GM12878 (cell line): ENCODE results near the gene CLEC5A. TPM values are rescaled to one million over a fixed set of nuclear protein-coding genes. Genes with fewer than 3 reads are reported as not detected.

ENCODE experiments used
- CBX5 ChIP-seq: sonication (generic); IDR thresholded peaks from 2 replicates; pipeline ENCODE4 v1.6.1; 2016; ENCODE audit warnings: low read depth, moderate library complexity, mild to moderate bottlenecking, inconsistent platforms
- CHD1 ChIP-seq: IDR thresholded peaks from 2 replicates; pipeline ENCODE4 v1.6.1; 2012; ENCODE audit warnings: low read depth, low read length, improper control_type of control experiment
- CHD2 ChIP-seq: IDR thresholded peaks from 2 replicates; pipeline ENCODE4 v1.6.1; 2011; ENCODE audit warnings: low read depth, low read length, improper control_type of control experiment, borderline replicate concordance
- FOXK2 ChIP-seq: fragments of 450-650 bp; IDR thresholded peaks from 2 replicates; pipeline ENCODE4 v1.6.1; 2017; ENCODE audit warnings: mild to moderate bottlenecking, moderate library complexity
- FOXM1 ChIP-seq: IDR thresholded peaks from 2 replicates; pipeline ENCODE4 v1.6.1; 2012; ENCODE audit warnings: low read depth, mild to moderate bottlenecking, inconsistent platforms, low read length, moderate library complexity
- GABPA ChIP-seq: IDR thresholded peaks from 2 replicates; pipeline ENCODE4 v1.6.1; 2014; ENCODE audit warnings: antibody characterized with exemption, low read depth, mild to moderate bottlenecking, inconsistent platforms
- HDAC6 ChIP-seq: fragments of 200-600 bp; sonication (generic); IDR thresholded peaks from one replicate; pipeline ENCODE4 v1.8.0; 2017; ENCODE audit warnings: antibody characterized with exemption; ENCODE audit not compliant: unreplicated experiment
- KDM1A ChIP-seq: fragments of 200-600 bp; sonication (generic); IDR thresholded peaks from 2 replicates; pipeline ENCODE4 v1.6.1; 2016; ENCODE audit warnings: borderline replicate concordance
- KLF5 ChIP-seq: fragments of 450-650 bp; IDR thresholded peaks from 2 replicates; pipeline ENCODE4 v1.6.1; 2014; ENCODE audit warnings: mild to moderate bottlenecking; ENCODE audit not compliant: partially characterized antibody
- LARP7 ChIP-seq: fragments of 450-650 bp; IDR thresholded peaks from 2 replicates; pipeline ENCODE4 v1.6.1; 2017; ENCODE audit warnings: mild to moderate bottlenecking
- PAX5 ChIP-seq: IDR thresholded peaks from 2 replicates; pipeline ENCODE4 v1.6.1; 2011; ENCODE audit warnings: low read depth, low read length, borderline replicate concordance
- PAX8 ChIP-seq: fragments of 450-650 bp; IDR thresholded peaks from 2 replicates; pipeline ENCODE4 v1.6.1; 2017; ENCODE audit warnings: mild to moderate bottlenecking, moderate library complexity
- POLR2AphosphoS2 ChIP-seq: IDR thresholded peaks from 2 replicates; pipeline ENCODE4 v1.6.1; 2011; ENCODE audit warnings: low read depth, mild to moderate bottlenecking, low read length, improper control_type of control experiment, moderate library complexity
- RAD21 ChIP-seq: IDR thresholded peaks from 2 replicates; pipeline ENCODE4 v1.6.1; 2011; ENCODE audit warnings: mild to moderate bottlenecking, low read depth, low read length, moderate library complexity; ENCODE audit not compliant: insufficient read depth
- RAD51 ChIP-seq: fragments of 450-650 bp; IDR thresholded peaks from 2 replicates; pipeline ENCODE4 v1.6.1; 2016; ENCODE audit warnings: moderate library complexity, mild to moderate bottlenecking, inconsistent platforms
- RELA ChIP-seq: fragments of 450-650 bp; IDR thresholded peaks from 2 replicates; pipeline ENCODE4 v1.8.0; 2014; ENCODE audit warnings: borderline replicate concordance; ENCODE audit not compliant: partially characterized antibody
- REST ChIP-seq: IDR thresholded peaks from 2 replicates; pipeline ENCODE4 v1.6.1; 2012; ENCODE audit warnings: mild to moderate bottlenecking, low read depth, low read length
- RFX5 ChIP-seq: IDR thresholded peaks from 2 replicates; pipeline ENCODE4 v1.6.1; 2011; ENCODE audit warnings: low read depth, low read length, improper control_type of control experiment
- SMC3 ChIP-seq: IDR thresholded peaks from 2 replicates; pipeline ENCODE4 v1.6.1; 2011; ENCODE audit warnings: low read length, improper control_type of control experiment, borderline replicate concordance
- TARDBP ChIP-seq: IDR thresholded peaks from 2 replicates; pipeline ENCODE4 v1.6.1; 2016; ENCODE audit warnings: borderline replicate concordance
- ZBED1 ChIP-seq: IDR thresholded peaks from 2 replicates; pipeline ENCODE4 v1.6.1; 2016; ENCODE audit warnings: borderline replicate concordance
- ZBTB40 ChIP-seq: fragments of 450-650 bp; IDR thresholded peaks from 2 replicates; pipeline ENCODE4 v1.6.1; 2016; ENCODE audit warnings: mild to moderate bottlenecking, moderate library complexity, borderline replicate concordance
- polyA plus RNA-seq, 11 experiments: library from polyadenylated mRNA; depleted of rRNA in 4 of 11; unstranded in 6 of 11; stranded (reverse) in 5 of 11; fragments of >200 nt; fragmentation: Nextera tagmentation in 4 of 11; fragmentation: Illumina TruSeq in 1 of 11; extraction: Ambion mirVana in 4 of 11; extraction: Trizol in 1 of 11; gene quantifications; 1 replicate in 1 of 11; 2 replicates in 10 of 11; pipeline versions ENCODE4 v1.2.1 to v1.2.3, GENCODE V29; 2011 to 2016; ENCODE audit warnings: inconsistent platforms in 2 of 11, missing spikeins in 2 of 11, low read depth in 1 of 11
- total RNA-seq, 4 experiments: library from RNA; depleted of rRNA in 3 of 4; stranded (reverse); fragments of >200 nt in 3 of 4; fragmentation: Illumina TruSeq in 1 of 4; extraction: Trizol in 1 of 4; gene quantifications; 2 replicates each; pipeline versions ENCODE4 v1.2.1 to v1.2.3, GENCODE V29; 2013 to 2021
- TF ChIP-seq, protein P1 (sequence below): IDR thresholded peaks from 2 replicates; pipeline ENCODE4 v1.6.1; 2012; ENCODE audit warnings: low read depth, low read length, improper control_type of control experiment
- TF ChIP-seq, protein P2 (sequence below): fragments of 450-650 bp; IDR thresholded peaks from 2 replicates; pipeline ENCODE4 v1.6.1; 2014; ENCODE audit warnings: mild to moderate bottlenecking

CLEC5A gene
- total and polyA plus RNA-seq, 10 of the 15 experiments (the other 5 are each of a cell fraction or from before 2014, with no cell fraction given) = not detected

DNA sequence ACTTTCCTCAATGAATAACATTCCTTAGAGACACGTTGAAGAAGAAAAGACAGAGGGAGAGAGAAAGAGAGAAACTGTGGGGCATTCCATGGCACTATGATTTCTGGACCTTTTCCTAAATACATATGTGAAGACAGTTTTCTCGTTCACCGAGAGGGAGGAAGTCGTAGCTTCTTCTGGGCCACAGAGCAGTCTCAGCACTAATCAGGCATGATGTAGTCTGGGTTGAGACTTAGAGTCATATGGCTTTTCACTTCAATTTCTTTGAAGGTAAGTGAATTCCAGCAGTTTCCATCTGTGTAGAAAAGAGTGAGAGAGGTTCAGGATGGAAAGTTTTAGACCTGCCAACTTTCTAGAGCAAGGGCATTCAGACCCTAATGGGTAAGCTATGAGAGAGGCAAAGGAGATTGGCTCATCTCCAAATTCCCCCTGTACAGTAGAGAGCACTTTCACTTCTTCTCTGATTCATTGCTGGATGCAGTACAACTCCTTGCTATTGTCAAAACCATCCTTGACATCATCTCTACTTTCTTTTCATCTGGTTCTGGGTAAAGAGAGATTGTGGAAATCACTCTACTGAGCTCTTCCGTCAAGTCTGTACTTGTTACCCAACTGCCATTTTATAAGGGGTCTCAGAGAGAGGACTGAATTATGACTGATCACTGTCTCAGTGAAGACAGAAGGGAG is 62.1 kb downstream of the CLEC5A start (continued):
- TF ChIP-seq RELA = no peak
- TF ChIP-seq LARP7 = no peak
- TF ChIP-seq, protein P1, sequence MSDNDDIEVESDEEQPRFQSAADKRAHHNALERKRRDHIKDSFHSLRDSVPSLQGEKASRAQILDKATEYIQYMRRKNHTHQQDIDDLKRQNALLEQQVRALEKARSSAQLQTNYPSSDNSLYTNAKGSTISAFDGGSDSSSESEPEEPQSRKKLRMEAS = no peak
- TF ChIP-seq, protein P2, sequence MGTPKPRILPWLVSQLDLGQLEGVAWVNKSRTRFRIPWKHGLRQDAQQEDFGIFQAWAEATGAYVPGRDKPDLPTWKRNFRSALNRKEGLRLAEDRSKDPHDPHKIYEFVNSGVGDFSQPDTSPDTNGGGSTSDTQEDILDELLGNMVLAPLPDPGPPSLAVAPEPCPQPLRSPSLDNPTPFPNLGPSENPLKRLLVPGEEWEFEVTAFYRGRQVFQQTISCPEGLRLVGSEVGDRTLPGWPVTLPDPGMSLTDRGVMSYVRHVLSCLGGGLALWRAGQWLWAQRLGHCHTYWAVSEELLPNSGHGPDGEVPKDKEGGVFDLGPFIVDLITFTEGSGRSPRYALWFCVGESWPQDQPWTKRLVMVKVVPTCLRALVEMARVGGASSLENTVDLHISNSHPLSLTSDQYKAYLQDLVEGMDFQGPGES = no peak
- TF ChIP-seq RFX5 = no peak
- TF ChIP-seq FOXM1 = peak; percentile 84; the same call in 1 of the 2 replicates
- no peak for TF ChIP-seq ZBTB40
- no peak for TF ChIP-seq PAX5
- TF ChIP-seq CHD2 = no peak
- TF ChIP-seq RAD21 = no peak
- TF ChIP-seq HDAC6 = no peak
- TF ChIP-seq TARDBP = 0 out of 2 replicates have a peak, but pooled peaks have one; percentile 37
- no peak for TF ChIP-seq CHD1
- TF ChIP-seq KLF5 = no peak
- TF ChIP-seq PAX8 = no peak
- TF ChIP-seq GABPA = 0 out of 2 replicates have a peak, but pooled peaks have one; percentile 65
- no peak for TF ChIP-seq REST
- no peak for TF ChIP-seq KDM1A
- peak; percentile 53; the same call in 1 of the 2 replicates for TF ChIP-seq ZBED1
- TF ChIP-seq RAD51 = no peak
- no peak for TF ChIP-seq FOXK2
- no peak for TF ChIP-seq SMC3
- TF ChIP-seq CBX5 = no peak
- TF ChIP-seq POLR2AphosphoS2 = no peak
